GM19023 (cell line): ENCODE results near the gene PRKN.
"Not testable (repeated sequence)": the region's sequence is repeated elsewhere in the genome, so short reads cannot be mapped to it uniquely, and the experiment has no call there.

Experiments
- ATAC-seq: cut with Tn5 transposase; IDR thresholded peaks from one replicate; pipeline ENCODE4 v1.9.1; 2021; ENCODE audit warnings: mild to moderate bottlenecking, moderate library complexity; ENCODE audit not compliant: unreplicated experiment

The PRKN gene

DNA sequence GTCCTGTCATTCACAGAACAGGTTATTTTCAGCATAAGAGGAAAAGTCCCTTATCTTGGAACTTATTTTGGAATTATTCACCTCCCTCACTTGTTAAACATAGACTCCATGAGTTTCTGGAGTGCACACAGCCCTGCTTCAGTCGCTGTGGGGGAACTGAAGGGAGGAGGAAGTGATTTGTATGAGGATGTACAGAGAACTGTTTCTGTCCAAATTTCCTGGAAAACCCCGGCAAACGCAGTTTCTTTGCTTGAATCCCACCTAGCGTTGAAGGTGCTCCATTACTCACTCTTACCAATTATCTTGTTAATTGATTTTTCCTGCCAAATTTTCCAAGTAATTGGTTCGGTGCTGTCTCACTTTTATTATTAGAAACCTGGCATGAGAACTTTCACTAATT, 1375.7 kb downstream of the PRKN start:
- ATAC-seq: no peak

DNA sequence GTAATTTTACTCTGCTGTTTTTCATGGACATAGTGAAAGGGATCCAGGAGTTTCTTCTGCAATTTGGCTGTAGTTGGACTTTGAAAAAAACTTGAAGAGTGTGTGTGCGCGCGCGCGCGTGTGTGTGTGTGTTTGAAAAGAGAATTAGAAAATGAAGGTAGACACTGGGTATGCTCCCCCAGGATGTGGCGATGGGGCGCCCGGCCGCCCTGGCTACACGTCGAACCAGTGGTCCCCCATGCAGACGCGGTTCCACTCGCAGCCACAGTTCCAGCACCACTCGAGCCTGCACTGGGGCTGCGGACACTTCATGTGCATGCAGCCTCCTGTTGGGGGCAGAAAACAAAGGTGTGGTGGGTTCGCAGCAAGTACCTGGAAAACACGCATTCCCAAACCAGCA, 1377.7 kb downstream of the PRKN start:
- no peak for ATAC-seq

- no peak for ATAC-seq
Observed at GRCh38 chr6:161348628-161348994, 1379.0 kb downstream of the PRKN start.

- no peak for ATAC-seq
Observed at GRCh38 chr6:161347988-161348627, 1379.5 kb downstream of the PRKN start.

GRCh38 chr6:161347125-161347524, 1380.4 kb downstream of the PRKN start:
- ATAC-seq: no peak

- ATAC-seq: no peak
Observed at GRCh38 chr6:161346717-161347116, 1380.8 kb downstream of the PRKN start.

GRCh38 chr6:161344626-161345025, 1382.9 kb downstream of the PRKN start:
- ATAC-seq: no peak

DNA sequence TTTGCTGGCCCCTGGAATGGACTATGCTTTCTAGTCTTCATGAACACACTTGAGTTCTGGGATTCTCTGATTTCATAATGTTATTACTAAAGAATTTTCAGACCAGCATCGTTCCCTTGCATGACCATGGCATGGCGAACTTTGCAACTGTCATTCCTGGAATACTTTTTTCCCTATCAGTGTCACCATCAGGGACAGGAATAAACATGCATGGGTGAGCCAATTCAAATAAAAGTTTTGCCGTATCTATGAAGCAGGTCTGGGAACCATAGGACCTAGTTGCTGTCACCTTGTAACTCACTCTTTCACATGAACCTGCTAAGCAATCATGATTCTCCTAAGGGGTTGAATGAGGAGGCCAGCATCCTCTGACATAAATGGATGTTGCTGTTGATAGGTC, 1385.5 kb downstream of the PRKN start:
- no peak for ATAC-seq

DNA sequence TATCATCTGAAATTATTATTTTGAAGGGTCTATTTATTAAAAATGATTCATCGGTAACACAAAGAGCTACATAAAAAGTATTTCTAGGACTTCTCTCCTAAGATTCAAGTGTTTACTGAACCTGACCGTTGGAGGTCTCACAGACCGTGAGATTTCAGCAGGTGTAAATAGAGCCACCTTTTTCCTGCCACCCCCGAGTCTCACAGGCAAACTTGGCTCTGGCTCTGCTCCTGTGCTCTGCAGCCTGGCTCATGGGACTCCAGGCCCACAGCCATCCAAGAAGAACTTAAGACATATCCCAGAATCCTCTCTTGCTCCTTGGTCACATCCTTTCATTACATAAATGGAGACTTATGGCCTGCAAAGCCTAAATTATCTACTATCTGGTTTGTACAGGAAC, 1385.9 kb downstream of the PRKN start:
- ATAC-seq: no peak

- no peak for ATAC-seq
Observed at GRCh38 chr6:161338015-161338414, 1389.6 kb downstream of the PRKN start.

DNA sequence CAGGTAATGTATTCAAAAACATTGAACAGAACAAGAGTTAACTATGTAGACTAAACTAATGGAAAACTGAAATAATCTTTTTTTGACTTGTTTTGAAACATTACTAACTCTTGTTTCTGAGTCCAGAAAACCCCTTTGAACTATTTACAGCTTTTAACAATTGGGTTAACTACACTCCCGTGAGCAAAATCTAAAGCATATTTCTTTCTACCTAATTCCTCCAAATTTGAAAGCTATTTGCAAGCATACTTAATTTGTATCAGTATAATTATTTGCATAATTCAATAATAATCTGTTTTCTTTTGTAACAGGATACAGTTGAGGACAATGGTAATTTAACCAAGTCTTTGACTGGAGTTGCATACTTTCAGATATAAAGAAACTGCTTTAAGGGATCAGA, 1391.1 kb downstream of the PRKN start:
- ATAC-seq: no peak

DNA sequence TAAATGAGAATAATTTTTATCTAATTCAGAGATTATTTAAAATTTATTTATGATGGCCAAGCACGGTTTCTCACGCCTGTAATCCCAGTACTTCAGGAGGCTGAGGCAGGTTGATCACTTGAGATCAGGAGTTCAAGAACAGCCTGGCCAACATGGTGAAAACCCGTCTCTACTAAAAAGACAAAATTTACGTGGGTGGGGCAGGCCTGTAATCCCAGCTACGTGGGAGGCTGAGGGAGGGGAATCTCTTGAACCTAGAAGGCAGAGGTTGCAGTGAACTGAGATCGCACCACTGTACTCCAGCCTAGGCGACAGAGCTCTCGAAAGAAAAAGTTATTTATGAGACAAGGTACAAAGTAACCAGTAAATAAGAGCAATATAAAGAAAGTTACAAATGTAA, 1394.2 kb downstream of the PRKN start:
- no peak for ATAC-seq

- not testable (repeated sequence) for ATAC-seq
Observed at GRCh38 chr6:161331402-161332081, 1396.0 kb downstream of the PRKN start.

- ATAC-seq: no peak
Observed at GRCh38 chr6:161327360-161327953, 1400.1 kb downstream of the PRKN start.

DNA sequence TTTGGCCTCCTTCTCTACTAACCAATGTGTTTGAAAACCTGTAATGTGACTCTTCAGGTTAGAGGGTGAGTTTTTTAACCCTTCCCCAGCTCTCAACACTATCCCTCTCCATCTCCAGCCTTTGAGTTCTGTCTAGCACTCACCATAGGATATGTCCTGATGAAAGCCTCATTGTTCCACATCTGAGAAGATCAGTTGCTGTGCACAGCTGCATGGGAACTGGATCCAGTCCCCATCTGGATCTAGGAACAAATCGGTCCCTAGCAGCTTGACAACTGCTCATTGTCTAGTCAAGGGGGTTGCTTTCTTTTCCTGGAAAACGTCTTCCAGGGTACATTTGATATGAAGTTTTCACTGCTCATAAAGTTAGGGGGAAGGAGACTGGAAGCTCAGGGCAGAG, 1408.3 kb downstream of the PRKN start:
- no peak for ATAC-seq

DNA sequence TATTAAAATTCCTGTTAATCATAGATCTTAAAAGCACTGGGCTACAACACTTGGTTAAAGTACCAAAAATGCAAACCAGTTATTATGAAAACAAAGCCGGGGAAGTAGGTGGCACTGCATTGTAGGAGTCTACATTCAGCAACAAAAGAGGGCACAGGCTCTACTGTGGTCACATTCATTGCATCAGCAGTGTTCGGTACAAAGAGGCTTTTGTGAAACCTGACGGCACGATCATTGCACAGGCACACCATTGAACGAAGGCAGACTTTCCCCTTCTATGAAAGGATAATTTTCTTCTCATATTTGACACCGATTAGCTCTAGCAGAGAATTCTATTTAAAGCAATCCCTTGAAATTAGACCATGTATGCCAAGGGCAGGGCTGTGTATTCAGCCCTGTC, 1409.1 kb downstream of the PRKN start:
- no peak for ATAC-seq

DNA sequence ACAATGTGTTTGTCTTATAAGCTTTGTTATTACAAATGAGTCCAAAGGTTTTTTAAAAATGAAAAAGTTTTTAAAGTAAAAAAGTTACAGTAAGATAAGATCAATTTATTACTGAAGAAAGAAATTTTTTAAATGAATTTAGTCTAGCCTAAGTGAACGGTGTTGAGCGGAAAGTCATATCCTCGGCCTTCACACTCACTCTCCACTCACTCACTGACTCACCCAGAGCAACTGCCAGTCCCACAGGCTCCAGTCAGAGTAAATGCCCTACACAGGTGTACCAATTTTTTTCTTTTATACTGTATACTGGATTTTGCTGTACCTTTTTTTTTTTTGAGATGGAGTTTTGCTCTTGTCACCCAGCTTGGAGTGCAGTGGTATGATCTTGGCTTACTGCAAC, 1411.0 kb downstream of the PRKN start:
- ATAC-seq: no peak

DNA sequence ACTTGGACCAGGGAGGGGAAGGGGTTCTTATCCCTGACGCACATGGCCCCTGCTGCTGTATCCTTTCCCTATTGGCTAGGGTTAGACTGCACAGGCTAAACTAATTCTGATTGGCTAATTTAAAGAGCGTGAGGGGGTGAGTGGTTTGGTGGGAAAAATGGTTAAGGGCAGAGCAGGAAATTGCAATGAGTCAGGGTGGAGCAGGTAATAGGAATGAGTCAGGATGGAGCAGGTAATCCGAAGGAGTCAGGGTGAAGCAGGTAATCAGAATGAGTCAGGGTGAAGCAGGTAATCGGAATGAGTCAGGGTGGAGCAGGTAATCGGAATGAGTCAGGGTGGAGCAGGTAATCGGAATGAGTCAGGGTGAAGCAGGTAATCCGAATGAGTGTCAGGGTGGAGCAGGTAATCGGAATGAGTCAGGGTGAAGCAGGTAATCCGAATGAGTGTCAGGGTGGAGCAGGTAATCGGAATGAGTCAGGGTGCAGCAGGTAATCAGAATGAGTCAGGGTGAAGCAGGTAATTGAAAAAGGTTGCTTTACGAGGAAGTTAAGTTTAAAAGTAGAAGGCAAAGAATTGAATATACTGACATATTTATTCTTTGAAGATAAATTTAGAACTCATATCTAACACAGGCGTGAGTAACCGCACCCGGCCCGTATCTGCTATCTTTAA, 1412.2 kb downstream of the PRKN start:
- not testable (repeated sequence) for ATAC-seq

DNA sequence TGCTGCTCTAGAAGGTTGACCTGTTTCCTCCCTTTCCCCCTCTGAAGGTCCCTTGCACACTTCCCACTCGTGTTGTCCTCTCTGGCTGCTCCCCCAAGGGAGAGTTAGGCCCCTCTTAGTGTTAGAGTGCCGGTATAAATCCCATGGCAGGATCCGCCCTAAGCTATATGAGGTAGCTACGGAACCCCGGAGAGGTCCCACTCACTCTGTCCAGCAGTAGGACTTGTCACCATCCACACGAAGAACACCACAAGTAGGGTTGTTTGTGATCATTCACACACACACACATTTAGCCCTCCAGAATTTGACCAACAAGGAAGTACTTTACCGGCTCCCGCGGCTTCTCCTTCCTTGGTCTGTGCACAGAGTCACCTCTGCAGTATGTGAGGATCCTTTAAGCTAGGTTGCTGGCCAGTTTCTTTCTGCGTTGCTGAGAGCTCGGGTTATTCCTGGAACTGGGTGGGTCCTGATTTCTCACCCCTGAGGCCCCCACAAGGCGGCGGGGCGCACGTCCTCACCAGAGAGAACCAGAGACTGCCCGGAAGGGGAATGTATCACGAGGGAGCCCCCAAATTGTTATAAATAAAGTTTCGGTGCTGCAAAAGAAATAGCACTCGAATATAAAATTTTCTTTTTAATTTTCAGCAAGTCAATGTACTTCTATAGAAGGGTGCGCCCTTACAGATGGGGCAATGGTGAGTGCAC, 1412.9 kb downstream of the PRKN start:
- ATAC-seq: not testable (repeated sequence)

DNA sequence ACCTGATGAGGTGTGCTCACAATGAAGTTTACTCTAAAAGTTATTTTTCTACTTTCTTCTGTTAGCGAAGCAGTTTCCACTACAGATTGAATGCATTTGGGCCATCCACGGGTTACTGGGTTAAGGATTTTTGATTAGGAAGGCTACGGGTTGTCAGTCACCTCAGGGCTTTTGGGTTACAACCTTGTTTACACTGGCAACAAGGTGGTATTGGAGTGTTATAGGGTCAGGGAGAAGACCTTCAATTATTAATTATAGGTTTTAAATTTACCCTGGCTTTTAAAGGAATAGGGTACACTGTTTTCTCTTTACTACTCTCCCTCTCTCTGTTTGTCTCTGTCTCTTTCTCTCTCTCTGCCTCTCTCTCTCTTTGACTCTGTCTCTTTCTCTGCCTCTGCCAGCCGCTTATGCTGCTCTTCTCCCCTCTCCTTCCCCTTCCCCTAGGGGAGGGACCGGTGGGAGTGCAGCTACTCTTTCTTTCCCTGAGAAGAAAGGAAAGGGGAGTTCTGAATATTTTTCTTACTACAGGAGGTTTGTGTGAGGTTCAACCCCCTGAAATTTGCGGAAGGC, 1413.5 kb downstream of the PRKN start:
- ATAC-seq: no peak

DNA sequence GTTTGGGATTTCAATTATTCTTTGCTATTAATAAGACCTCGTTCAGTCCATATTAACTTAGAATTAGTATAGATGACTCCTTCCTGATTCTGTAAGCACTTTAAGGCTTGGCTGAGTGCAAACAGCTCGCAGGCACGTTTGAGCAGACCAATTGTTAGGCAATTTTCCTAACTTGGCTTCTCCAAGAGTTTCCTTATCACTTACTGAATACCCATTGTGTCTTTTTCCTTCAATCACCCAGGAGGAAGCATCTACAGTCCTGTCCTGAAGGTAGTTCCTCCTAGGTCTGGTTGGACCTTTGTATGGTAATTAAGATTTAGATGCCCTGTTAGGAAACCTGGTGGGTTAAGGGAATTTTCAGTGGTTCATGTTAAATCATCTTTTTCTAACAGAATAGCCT, 1414.1 kb downstream of the PRKN start:
- not testable (repeated sequence) for ATAC-seq
